Left ventricle myocardium superior (tissue), 1 donor: ENCODE measurements around the gene TAS2R9. TPM values are rescaled to one million over a fixed set of nuclear protein-coding genes. Genes with fewer than 3 reads are reported as not detected.
"Not testable (repeated sequence)": the region's sequence is repeated elsewhere in the genome, so short reads cannot be mapped to it uniquely, and the experiment has no call there.

Source experiments
- ATAC-seq: fragments of 200-7000 bp; cut with Tn5 transposase; one replicate; pipeline ENCODE4 v1.9.1; 2020; ENCODE audit warnings: mild to moderate bottlenecking, moderate library complexity
- DNase-seq: peaks from one replicate; pipeline ENCODE4 v3.0.0-alpha.2; 2020
- intact Hi-C: fragments of 100-400 bp; cut with micrococcal nuclease; formaldehyde crosslinking; loops from one replicate; pipeline ENCODE4 v1.11.0; 2022
- long read RNA-seq: library from polyadenylated mRNA; unstranded; transcript quantifications from one replicate; pipeline ENCODE4 v2.0.0, GENCODE V29; 2021
- total RNA-seq: library from RNA; stranded (reverse); fragmentation: NEBNext Ultra II Directional; extraction: Animal tissue kit (Norgen Biotek cat#: 25700); gene quantifications from one replicate; pipeline ENCODE4 v1.2.1, GENCODE V29; 2021
- donor health status: DM: no; HTN: yes; CAD: no; lungs with severe emphysema.

TAS2R9 gene
- not detected for total RNA-seq
- long read RNA-seq = 0 reads

- intact Hi-C loops = no loop called here
- ATAC-seq (no peak), DNase-seq (no peak)
These were observed at the start of gene TAS2R9 for GRCh38 chr12:10810068-10810467. Gene TAS2R9 (minus strand): TSS chr12:10810168. CDS start chr12:10810075, 93 bp downstream.

- ATAC-seq (no peak), DNase-seq (no peak)
- intact Hi-C loops = no loop called here
These were observed 45.8 kb upstream of the TAS2R9 start for GRCh38 chr12:10855807-10856206.

- intact Hi-C loops = no loop called here
- ATAC-seq = peak; percentile 50
- DNase-seq = no peak
These were observed 43.8 kb upstream of the TAS2R9 start for GRCh38 chr12:10853776-10854175.

- ATAC-seq = no peak
- intact Hi-C loops = no loop called here
- no peak for DNase-seq
These were observed 41.4 kb upstream of the TAS2R9 start for GRCh38 chr12:10851243-10851858.

- ATAC-seq = no peak
- intact Hi-C loops = no loop called here
- DNase-seq = no peak
These were observed 39.5 kb upstream of the TAS2R9 start, which contains the start of gene PRR4 for GRCh38 chr12:10849425-10849878. Gene PRR4 (minus strand): TSS chr12:10849475. CDS start chr12:10849437, 38 bp downstream.

- ATAC-seq = no peak
- intact Hi-C loops = no loop called here
- no peak for DNase-seq
These were observed 37.8 kb upstream of the TAS2R9 start for GRCh38 chr12:10847744-10848143.

- ATAC-seq (no peak), DNase-seq (no peak)
- intact Hi-C loops = no loop called here
These were observed 32.9 kb upstream of the TAS2R9 start for GRCh38 chr12:10842862-10843261.

GRCh38 chr12:10838461-10838860, 28.5 kb upstream of the TAS2R9 start:
- no peak for ATAC-seq
- intact Hi-C loops = no loop called here
- DNase-seq = no peak

GRCh38 chr12:10829994-10830393, 20.0 kb upstream of the TAS2R9 start:
- no peak for ATAC-seq
- intact Hi-C loops = no loop called here

GRCh38 chr12:10826258-10826657, 16.3 kb upstream of the TAS2R9 start, which contains the start of gene TAS2R10:
Gene TAS2R10 (minus strand): TSS chr12:10826358. CDS start chr12:10826269, 89 bp downstream.
- intact Hi-C loops = no loop called here
- DNase-seq = no peak
- no peak for ATAC-seq

More at GRCh38 chr12:10829994-10830393, 20.0 kb upstream of the TAS2R9 start:
- DNase-seq = no peak

- DNase-seq (no peak), ATAC-seq (no peak)
- intact Hi-C loops = no loop called here
These were observed 15.0 kb upstream of the TAS2R9 start for GRCh38 chr12:10824957-10825356.

GRCh38 chr12:10811883-10812536, 2.0 kb upstream of the TAS2R9 start:
- intact Hi-C loops = no loop called here
- ATAC-seq (no peak), DNase-seq (no peak)

GRCh38 chr12:10807186-10807585, 2.8 kb downstream of the TAS2R9 start, which contains the start of gene TAS2R8:
Gene TAS2R8 (minus strand): TSS chr12:10807286. CDS start chr12:10806980, 306 bp downstream.
- DNase-seq (no peak), ATAC-seq (no peak)
- intact Hi-C loops = no loop called here

GRCh38 chr12:10802587-10802986, 7.4 kb downstream of the TAS2R9 start, which contains the start of gene TAS2R7:
Gene TAS2R7 (minus strand): TSS chr12:10802627. CDS start chr12:10802570, 57 bp downstream.
- no peak for DNase-seq
- ATAC-seq = no peak
- intact Hi-C loops = no loop called here

GRCh38 chr12:10801741-10802140, 8.2 kb downstream of the TAS2R9 start:
- no peak for ATAC-seq
- intact Hi-C loops = no loop called here
- DNase-seq = no peak

- ATAC-seq (no peak), DNase-seq (no peak)
- intact Hi-C loops = no loop called here
These were observed 15.7 kb downstream of the TAS2R9 start for GRCh38 chr12:10794222-10794621.

- intact Hi-C loops, ATAC-seq, DNase-seq: not testable (repeated sequence)
These were observed 18.2 kb downstream of the TAS2R9 start for GRCh38 chr12:10791769-10792168.

GRCh38 chr12:10783252-10783651, 26.7 kb downstream of the TAS2R9 start:
- ATAC-seq = no peak
- DNase-seq = no peak
- intact Hi-C loops = no loop called here

GRCh38 chr12:10779103-10779502, 30.9 kb downstream of the TAS2R9 start:
- ATAC-seq = no peak
- no peak for DNase-seq
- intact Hi-C loops = no loop called here

- intact Hi-C loops = loop anchor here (5.0 kb wide), 2 partner anchors 426 to 716 kb away; no protein-coding TSS in a partner anchor
- ATAC-seq (no peak), DNase-seq (no peak)
These were observed 38.7 kb downstream of the TAS2R9 start for GRCh38 chr12:10771132-10771733.
